Esophagus (tissue), 2 donors: ENCODE data around the gene HEXIM1. TPM values are rescaled to one million over a fixed set of nuclear protein-coding genes. Genes with fewer than 3 reads are reported as not detected.
A peak's percentile ranks its signal among the peaks of the same experiment; 100 is the strongest.
"Not testable (repeated sequence)": the region's sequence is repeated elsewhere in the genome, so short reads cannot be mapped to it uniquely, and the experiment has no call there.

Source experiments
- H3K27ac ChIP-seq, 2 donors: one replicate each; pipeline ENCODE4 v1.5.1; 2013; ENCODE audit warnings: low read depth in 2 of 2, mild to moderate bottlenecking in 2 of 2, inconsistent platforms in 1 of 2, low read length in 1 of 2, moderate library complexity in 1 of 2
- H3K27me3 ChIP-seq, 2 donors: one replicate each; pipeline ENCODE4 v1.6.1; 2013; ENCODE audit warnings: low read length in 2 of 2, control low read depth in 1 of 2, mild to moderate bottlenecking in 1 of 2; ENCODE audit not compliant: insufficient read depth in 2 of 2, control insufficient read depth in 1 of 2
- H3K36me3 ChIP-seq, 2 donors: one replicate each; pipeline ENCODE4 v1.6.1; 2013; ENCODE audit warnings: low read length in 1 of 2; ENCODE audit not compliant: control insufficient read depth in 2 of 2, insufficient read depth in 2 of 2
- H3K4me1 ChIP-seq, 2 donors: one replicate each; pipeline ENCODE4 v1.6.1; 2013; ENCODE audit warnings: low read length in 1 of 2; ENCODE audit not compliant: control insufficient read depth in 2 of 2, insufficient read depth in 2 of 2
- H3K4me3 ChIP-seq, 2 donors: one replicate each; pipeline ENCODE4 v1.5.1; 2013; ENCODE audit warnings: low read length in 2 of 2, mild to moderate bottlenecking in 2 of 2, low read depth in 1 of 2, moderate library complexity in 1 of 2
- H3K9me3 ChIP-seq, 2 donors: one replicate each; pipeline ENCODE4 v1.6.1; 2013; ENCODE audit warnings: mild to moderate bottlenecking in 2 of 2, low read depth in 1 of 2, low read length in 1 of 2, moderate library complexity in 1 of 2; ENCODE audit not compliant: control insufficient read depth in 2 of 2, insufficient read depth in 1 of 2
- whole genome bisulfite sequencing, 2 donors: extraction: QIAGEN DNeasy Blood & Tissue Kit; methylation state at CpG; one replicate each; pipeline ENCODE4 v1.1.7; 2013; 5-methylcytosine and 5-hydroxymethylcytosine counted together
- polyA plus RNA-seq, 2 donors: library from polyadenylated mRNA; stranded (reverse); fragments of 200-250 nt; gene quantifications; one replicate each; pipeline ENCODE4 v1.2.3, GENCODE V29; 2013
- donor health status: healthy with polysubstance abuse.
- donor health status: Bipolar disorder and iron deficiency.

HEXIM1 gene
- polyA plus RNA-seq, 2 donors, result 20.4 to 24.2 TPM

DNA sequence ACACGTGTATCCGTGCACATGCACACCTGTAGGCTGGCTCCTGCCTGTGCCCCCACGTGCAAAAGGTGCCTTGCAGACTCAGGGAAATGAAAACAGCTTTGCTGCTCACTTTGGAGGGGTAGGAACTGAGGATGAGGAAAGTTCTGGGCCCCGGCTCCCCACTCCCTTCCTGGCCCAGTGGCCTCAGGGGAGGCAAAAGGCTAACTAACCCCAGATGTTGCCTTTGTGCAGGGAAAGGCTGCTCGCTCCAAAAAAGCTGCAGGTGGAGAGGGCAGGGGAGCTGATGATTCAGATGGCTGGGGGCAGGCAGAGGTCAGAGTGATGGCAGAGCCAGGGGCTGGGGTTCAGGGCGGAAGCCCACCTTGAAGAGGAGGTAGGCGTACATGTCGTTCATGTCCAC, 28.3 kb upstream of the HEXIM1 start:
- Histone ChIP-seq H3K27me3 (no peaks in the 10 kb centered on the region), H3K4me3 (no peak overlapping the region), H3K27ac (no peak overlapping the region), H3K4me1 (peaks cover 12 to 17% of the 10 kb centered on the region in 2 donors), H3K9me3 (no peaks in the 10 kb centered on the region), H3K36me3 (peaks cover 3 to 30% of the 10 kb centered on the region in 2 donors)
- WGBS, 2 donors, result 79 to 83% methylated on average over 8 of the region's 8 CpGs

DNA sequence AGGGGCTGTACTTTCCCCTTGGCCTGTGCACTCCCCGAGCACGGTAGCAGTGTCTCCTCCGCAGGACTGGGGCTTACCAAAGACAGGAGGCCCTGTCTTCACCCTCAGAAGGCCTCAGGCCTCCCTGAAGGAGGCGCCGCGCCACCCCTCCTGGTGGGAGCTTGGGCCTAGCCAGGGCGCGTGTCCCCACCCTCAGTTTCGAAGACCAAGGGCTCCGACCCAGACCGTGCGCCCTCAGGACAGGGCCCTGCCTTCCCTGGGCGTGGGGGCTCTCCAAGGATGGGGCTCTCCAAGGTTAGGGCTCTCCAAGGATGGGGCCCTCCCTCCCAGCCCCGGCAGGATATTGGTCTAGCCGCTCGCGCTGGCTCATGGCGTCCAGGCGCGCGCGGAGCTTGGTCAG, 27.7 kb upstream of the HEXIM1 start:
- Histone ChIP-seq H3K36me3 (peaks cover 3 to 30% of the 10 kb centered on the region in 2 donors), H3K4me1 (peaks cover 12 to 17% of the 10 kb centered on the region in 2 donors), H3K4me3 (no peak overlapping the region), H3K27me3 (no peaks in the 10 kb centered on the region), H3K27ac (no peak overlapping the region), H3K9me3 (no peaks in the 10 kb centered on the region)
- WGBS, 2 donors, result 88% methylated on average over 14 to 22 of the region's 22 CpGs

DNA sequence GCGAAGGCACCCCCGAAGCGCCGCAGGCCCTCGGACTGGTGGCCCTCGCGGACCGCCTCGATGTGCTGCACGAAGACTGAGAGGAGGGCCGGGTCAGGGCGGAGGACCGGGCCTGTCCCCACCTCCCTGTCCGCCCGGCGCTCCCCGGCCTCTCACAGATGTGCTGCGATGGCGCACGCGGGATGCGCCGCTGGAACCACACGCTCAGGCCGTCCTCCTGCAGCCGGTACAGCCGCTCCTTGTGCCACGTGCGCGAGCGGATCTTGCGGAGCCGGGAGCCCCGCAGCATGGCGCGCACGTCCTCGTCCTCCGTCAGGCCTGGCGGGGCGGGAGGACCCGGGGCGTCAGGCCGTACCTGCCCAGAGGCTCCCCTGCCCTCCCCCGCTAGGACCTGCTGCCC, 27.2 kb upstream of the HEXIM1 start:
- WGBS, 2 donors, result 59 to 71% methylated on average over 33 to 45 of the region's 45 CpGs

DNA sequence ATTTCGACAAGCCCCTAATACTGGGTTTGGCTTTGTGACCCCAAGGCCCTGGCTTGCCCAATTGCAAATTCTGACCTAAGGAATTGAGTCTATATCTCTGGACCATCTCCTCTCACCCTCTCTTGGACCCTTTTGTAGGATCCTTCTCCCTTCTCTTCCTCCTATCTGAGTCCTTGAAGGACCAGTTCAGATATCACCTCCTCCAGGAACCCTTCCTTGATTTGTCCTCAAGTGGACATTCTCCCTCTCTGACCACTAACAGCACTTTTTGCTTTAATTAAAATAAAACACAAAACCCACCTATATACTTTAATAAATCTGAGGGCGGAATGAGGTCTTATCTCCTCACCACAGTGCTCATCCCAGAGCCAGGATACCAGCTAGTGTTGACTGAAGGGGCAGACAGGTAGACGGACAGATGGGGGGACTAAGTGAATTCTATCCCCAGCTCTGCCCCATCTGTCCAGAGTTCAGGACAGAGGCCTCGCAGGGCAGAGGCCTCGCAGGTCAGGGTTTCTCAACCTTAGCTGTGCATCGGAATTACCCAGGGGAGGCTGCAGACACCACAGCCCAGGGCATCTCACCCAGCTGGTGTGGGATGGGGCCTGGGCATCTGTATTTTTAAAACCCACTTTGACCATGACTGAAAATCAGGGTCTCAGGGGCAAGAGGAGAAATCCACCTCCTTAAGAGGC, 25.1 kb upstream of the HEXIM1 start:
- H3K4me3 ChIP-seq, result no peak overlapping the region
- WGBS, 2 donors, result 85 to 88% methylated on average over 6 of the region's 6 CpGs
- H3K27ac ChIP-seq, result peak overlapping the region in 1 of 2 donors; percentile 45
- no peaks in the 10 kb centered on the region for H3K27me3 ChIP-seq
- no peaks in the 10 kb centered on the region for H3K9me3 ChIP-seq
- peaks cover 21 to 29% of the 10 kb centered on the region in 2 donors for H3K4me1 ChIP-seq
- H3K36me3 ChIP-seq, result peaks cover 3 to 20% of the 10 kb centered on the region in 2 donors

More for the DNA sequence above, 27.2 kb upstream of the HEXIM1 start:
- Histone ChIP-seq H3K4me3 (no peak overlapping the region), H3K27ac (no peak overlapping the region), H3K27me3 (no peaks in the 10 kb centered on the region), H3K36me3 (peaks cover 3 to 30% of the 10 kb centered on the region in 2 donors), H3K9me3 (no peaks in the 10 kb centered on the region), H3K4me1 (peaks cover 12 to 17% of the 10 kb centered on the region in 2 donors)

DNA sequence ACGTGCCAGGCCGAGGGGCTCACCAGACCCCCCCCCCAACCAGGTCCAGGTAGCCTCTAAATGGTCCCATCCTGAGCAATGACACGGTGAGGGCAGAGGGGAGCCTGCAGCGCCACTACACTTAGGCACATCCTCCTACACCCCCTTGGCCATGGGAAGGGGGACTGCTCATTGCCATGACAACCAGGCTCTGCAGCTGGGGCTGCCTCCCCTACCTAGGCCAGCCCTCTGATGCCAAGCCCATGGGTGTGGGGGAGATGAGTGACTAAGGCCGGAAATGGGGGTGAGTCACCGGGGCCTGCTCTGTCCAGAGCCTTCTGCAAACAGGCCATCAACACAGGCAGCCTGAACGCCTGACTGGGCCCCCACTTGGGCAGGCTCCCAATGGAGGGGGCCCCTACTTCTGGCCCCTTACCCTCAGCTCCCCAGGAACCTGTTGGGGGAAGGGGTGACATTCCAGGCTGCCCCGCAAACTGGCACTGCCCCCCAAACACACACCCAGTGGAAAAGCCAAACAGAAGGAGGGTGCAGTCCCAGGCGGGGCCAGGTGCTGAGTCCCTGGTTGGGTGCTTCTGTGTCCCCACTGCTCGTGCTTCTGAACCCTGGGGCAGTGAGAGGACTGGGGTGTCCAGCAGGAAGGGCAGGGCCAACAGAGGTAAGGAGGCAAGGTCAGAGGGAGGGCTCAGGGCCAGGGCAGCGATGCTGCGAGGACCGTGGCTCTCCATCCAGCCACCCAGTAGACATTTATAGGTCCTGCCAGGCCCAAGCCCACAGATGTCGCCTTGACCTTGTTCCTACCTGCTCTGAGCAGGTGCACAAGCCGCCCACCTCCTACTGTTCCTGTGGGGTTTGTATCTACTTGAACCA, 24.1 kb upstream of the HEXIM1 start:
- H3K9me3 ChIP-seq, result no peaks in the 10 kb centered on the region
- WGBS, 2 donors, result 46 to 67% methylated on average over 15 of the region's 15 CpGs
- no peak overlapping the region for H3K4me3 ChIP-seq
- H3K4me1 ChIP-seq, result peaks cover 23 to 32% of the 10 kb centered on the region in 2 donors
- no peaks in the 10 kb centered on the region for H3K27me3 ChIP-seq
- peak overlapping the region; percentile 76 to 88 for H3K27ac ChIP-seq
- peaks cover 3 to 15% of the 10 kb centered on the region in 2 donors for H3K36me3 ChIP-seq

DNA sequence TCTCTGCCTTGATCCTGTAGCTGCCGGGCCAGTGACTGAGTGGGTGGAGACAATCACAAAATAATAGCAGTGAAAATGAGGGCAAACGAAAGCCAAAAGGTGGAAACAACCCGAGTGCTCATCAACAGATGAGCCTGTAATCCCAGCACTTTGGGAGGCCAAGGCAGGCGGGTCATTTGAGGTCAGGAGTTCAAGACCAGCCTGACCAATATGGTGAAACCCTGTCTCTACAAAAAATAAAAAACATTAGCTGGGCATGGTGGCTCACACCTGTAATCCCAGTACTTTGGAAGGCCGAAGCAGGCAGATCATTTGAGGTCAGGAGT, 23.5 kb upstream of the HEXIM1 start:
- 45 to 57% methylated on average over 5 of the region's 5 CpGs for WGBS, 2 donors
- peaks cover 23 to 35% of the 10 kb centered on the region in 2 donors for H3K4me1 ChIP-seq

DNA sequence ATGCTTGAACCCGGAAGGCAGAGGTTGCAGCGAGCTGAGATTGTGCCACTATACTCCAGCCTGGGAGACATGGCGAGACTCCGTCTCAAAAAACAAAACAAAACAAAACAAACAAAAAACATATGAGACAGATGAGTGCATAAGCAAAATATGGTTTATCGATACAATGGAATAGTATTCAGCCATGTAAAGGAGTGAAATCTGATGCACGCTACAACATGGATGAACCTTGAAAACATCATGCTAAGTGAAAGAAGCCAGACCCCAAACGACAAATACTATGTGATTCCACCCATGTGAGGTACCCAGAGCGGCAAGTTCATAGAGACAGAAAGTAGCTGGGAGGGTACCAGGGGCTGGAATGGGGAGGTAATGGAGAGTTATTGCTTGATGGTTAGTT, 22.8 kb upstream of the HEXIM1 start:
- Histone ChIP-seq H3K4me3 (no peak overlapping the region), H3K4me1 (peaks cover 23 to 41% of the 10 kb centered on the region in 2 donors), H3K9me3 (no peaks in the 10 kb centered on the region), H3K27me3 (no peaks in the 10 kb centered on the region), H3K36me3 (peaks cover 0 to 5% of the 10 kb centered on the region in 2 donors), H3K27ac (no peak overlapping the region)
- 98% methylated on average over 8 of the region's 8 CpGs for WGBS, 2 donors

More for the DNA sequence above, 23.5 kb upstream of the HEXIM1 start:
- H3K4me3 ChIP-seq, H3K9me3 ChIP-seq, H3K27me3 ChIP-seq: not testable (repeated sequence)
- peak overlapping the region; percentile 76 to 88 for H3K27ac ChIP-seq
- H3K36me3 ChIP-seq, result peaks cover 3 to 12% of the 10 kb centered on the region in 2 donors

DNA sequence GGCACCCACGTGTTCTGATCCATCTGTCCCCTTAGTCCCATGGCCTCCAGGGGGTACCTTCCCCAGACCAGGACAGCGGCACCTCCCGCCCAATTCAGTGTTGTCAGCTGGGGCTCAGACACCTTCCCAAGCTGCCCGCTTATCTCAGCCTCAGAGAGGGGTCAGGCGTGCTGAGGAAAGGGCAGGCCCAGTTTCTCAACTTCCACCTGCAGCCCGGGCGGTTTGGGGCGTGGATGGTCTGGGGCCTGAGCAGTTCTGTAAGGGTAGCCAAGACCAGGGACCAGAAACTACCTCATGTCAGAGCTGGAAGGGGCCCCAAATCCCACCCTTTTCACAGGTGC, 21.1 kb upstream of the HEXIM1 start:
- H3K36me3 ChIP-seq, result no peaks in the 10 kb centered on the region
- H3K27ac ChIP-seq, result peak overlapping the region; percentile 67 to 74
- H3K27me3 ChIP-seq, result no peaks in the 10 kb centered on the region
- no peaks in the 10 kb centered on the region for H3K9me3 ChIP-seq
- 61 to 65% methylated on average over 8 of the region's 8 CpGs for WGBS, 2 donors
- peaks cover 20 to 53% of the 10 kb centered on the region in 2 donors for H3K4me1 ChIP-seq
- H3K4me3 ChIP-seq, result no peak overlapping the region

DNA sequence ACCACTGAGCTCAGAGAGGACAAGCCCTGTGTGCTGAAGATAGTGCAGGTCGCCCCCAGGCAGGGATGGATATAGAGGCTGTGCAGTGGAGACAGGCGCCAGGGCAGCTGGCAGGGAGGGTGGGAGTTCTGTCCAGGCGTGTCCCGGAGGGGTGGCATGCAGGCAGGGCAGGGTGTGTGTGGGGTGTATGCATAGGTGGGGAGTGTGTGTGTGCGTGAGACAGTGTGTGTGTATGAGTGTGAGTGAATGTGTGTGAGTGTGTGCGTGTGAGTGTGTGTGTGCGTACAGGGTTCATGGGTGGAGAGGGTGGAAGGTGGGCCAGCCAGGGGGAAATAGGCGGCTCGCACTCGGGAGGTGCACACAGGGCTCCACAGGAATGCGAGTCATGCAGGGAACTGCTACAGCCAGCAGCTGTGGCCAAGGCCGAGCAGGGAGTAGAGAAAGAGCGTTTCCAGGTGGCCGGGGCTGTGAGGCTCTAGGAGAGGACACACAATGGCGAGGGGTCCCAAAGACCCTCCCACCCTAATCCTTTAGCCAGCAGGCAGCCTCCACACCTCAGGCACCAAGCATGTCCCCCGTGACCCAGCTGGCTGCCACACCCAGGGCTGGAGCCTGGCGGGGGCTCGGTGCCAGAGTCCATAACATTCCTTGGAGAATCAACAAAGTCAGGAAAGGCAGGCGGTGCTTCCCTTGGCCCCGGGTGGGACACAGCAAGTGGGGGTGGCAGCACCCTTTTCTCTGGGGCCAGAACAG, 20.6 kb upstream of the HEXIM1 start:
- 27 to 28% methylated on average over 20 of the region's 20 CpGs for WGBS, 2 donors

More for the DNA sequence above, 20.6 kb upstream of the HEXIM1 start:
- H3K27ac ChIP-seq, result peak overlapping the region; percentile 67 to 74
- H3K27me3 ChIP-seq, result no peaks in the 10 kb centered on the region
- H3K36me3 ChIP-seq, result no peaks in the 10 kb centered on the region
- no peaks in the 10 kb centered on the region for H3K9me3 ChIP-seq
- H3K4me3 ChIP-seq, result no peak overlapping the region
- peaks cover 20 to 50% of the 10 kb centered on the region in 2 donors for H3K4me1 ChIP-seq
